Erythroblast (primary cell): ENCODE results near the gene BMPER.

Source experiments
- GATA1 ChIP-seq: IDR thresholded peaks from 2 replicates; pipeline ENCODE4 v1.6.1; 2011; ENCODE audit warnings: low read depth, mild to moderate bottlenecking, control low read depth, low read length, moderate library complexity
- POLR2A ChIP-seq: IDR thresholded peaks from 2 replicates; pipeline ENCODE4 v1.6.1; 2011; ENCODE audit warnings: mild to moderate bottlenecking, low read length

DNA sequence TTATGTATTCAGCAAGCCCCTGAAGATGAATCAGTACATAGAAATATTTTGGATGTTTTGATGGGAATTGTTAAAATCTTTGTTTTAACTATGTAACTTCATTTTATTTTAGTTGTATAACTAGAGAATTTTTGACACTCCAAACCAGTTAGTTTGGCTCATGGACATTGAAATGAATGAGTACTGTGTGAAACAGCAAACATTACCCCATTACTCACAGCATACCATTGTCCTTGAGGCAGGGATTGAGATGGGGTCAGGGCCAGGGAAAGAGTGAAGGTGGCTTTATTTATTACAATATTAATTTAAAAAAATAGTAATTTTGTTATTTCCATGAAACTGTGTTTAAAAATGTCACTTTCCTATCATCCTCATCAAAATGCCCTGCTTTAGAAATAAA is 4.8 kb upstream of the BMPER start:
- TF ChIP-seq POLR2A = no peak
- TF ChIP-seq GATA1 = no peak
